Upper lobe of left lung (tissue), 6 donors: ENCODE data around the gene INHBC. TPM values are rescaled to one million over a fixed set of nuclear protein-coding genes. Genes with fewer than 3 reads are reported as not detected.

Experiments used
- ATAC-seq, 2 donors: fragments of 200-7000 bp; cut with Tn5 transposase; one replicate each; pipeline ENCODE4 v1.9.1; 2022; ENCODE audit warnings: mild to moderate bottlenecking in 2 of 2, moderate library complexity in 2 of 2; ENCODE audit not compliant: low FRiP score in 2 of 2
- DNase-seq, 2 donors: peaks; one replicate each; pipeline ENCODE4 v3.0.0-alpha.2; 2019 to 2020
- H3K27ac ChIP-seq, 4 donors: fragments of 200-600 bp; sonication (generic); one replicate each; pipeline ENCODE4 v1.5.1; 2016 to 2019
- H3K27me3 ChIP-seq, 4 donors: fragments of 200-600 bp; sonication (generic); one replicate each; pipeline ENCODE4 v1.5.1; 2017 to 2019
- H3K36me3 ChIP-seq, 4 donors: fragments of 200-600 bp; sonication (generic); one replicate each; pipeline ENCODE4 v1.5.1; 2016 to 2019
- H3K4me1 ChIP-seq, 4 donors: fragments of 200-600 bp; sonication (generic); one replicate each; pipeline ENCODE4 v1.5.1; 2018 to 2019
- H3K4me3 ChIP-seq, 4 donors: fragments of 200-600 bp; sonication (generic); one replicate each; pipeline ENCODE4 v1.5.1; 2017 to 2019; ENCODE audit warnings: mild to moderate bottlenecking in 2 of 4, moderate library complexity in 1 of 4
- H3K9me3 ChIP-seq, 4 donors: fragments of 200-600 bp; sonication (generic); one replicate each; pipeline ENCODE4 v1.5.1; 2018 to 2019
- EP300 ChIP-seq, 4 donors: sonication (generic); formaldehyde crosslinking; IDR thresholded peaks; one replicate each; pipeline ENCODE4 v1.5.1; 2017; ENCODE audit warnings: antibody characterized with exemption in 4 of 4, control low read depth in 2 of 4
- POLR2A ChIP-seq, 4 donors: fragments of 450-650 bp; IDR thresholded peaks; one replicate each; pipeline ENCODE4 v1.5.1; 2016 to 2017; ENCODE audit warnings: antibody characterized with exemption in 4 of 4, mild to moderate bottlenecking in 2 of 4
- POLR2AphosphoS5 ChIP-seq, 2 donors: sonication (generic); formaldehyde crosslinking; IDR thresholded peaks; one replicate each; pipeline ENCODE4 v1.5.1; 2017; ENCODE audit warnings: antibody characterized with exemption in 2 of 2
- whole genome bisulfite sequencing, 2 donors: methylation state at CpG; one replicate each; pipeline ENCODE4 v1.1.5; 2017 to 2018; 5-methylcytosine and 5-hydroxymethylcytosine counted together
- total RNA-seq, 6 donors: library from RNA; depleted of rRNA in 4 of 6; stranded (reverse); fragments of >200 nt in 4 of 6; gene quantifications; one replicate each; pipeline versions ENCODE4 v1.1.0 to v1.2.1, GENCODE V29; 2016 to 2021
- TF ChIP-seq, protein P1 (sequence below), 6 experiments: fragments of 450-650 bp in 4 of 6; fragments of 200-600 bp in 2 of 6; sonication (generic) in 2 of 6; IDR thresholded peaks; one replicate each; pipeline ENCODE4 v1.5.1; 2016 to 2019; ENCODE audit warnings: antibody characterized with exemption in 6 of 6
- donor health status: DM: no; HTN: no; CAD: no; lungs with moderate emphysema.
- donor health status: DM: no; HTN: yes; CAD: no; lungs with severe emphysema.

The INHBC gene
- total RNA-seq, 6 donors from 2014 or later, result not detected

DNA sequence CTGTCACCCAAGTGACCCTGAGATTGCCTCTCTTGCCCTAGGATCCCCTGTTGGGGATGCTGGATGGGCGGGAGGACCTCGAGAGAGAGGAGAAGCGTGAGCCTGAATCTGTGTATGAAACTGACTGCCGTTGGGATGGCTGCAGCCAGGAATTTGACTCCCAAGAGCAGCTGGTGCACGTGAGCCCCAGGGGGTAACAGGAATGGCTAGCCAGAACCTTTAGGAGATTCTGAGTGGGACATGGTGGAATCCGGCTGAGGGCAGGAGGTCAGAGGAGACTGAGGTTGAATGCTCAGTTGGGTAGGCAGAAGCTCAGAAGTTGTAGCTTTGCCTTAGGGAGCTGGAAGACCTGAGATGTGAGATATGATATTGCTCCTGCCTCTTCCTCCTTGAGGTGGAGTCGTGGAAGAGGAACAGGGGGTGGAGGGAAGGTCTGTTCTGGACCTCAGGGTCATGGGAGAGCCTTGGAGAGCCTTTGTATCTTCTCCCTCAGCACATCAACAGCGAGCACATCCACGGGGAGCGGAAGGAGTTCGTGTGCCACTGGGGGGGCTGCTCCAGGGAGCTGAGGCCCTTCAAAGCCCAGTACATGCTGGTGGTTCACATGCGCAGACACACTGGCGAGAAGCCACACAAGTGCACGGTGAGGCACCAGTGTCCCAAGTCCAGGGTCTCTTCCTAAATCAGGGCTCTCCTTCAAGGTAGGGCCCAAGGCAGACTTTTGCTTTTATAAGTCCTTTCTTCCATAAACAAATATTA, 31.3 kb downstream of the INHBC start:
- Histone ChIP-seq H3K9me3 (no peaks in the 10 kb centered on the region), H3K4me3 (no peak overlapping the region), H3K27ac (no peak overlapping the region), H3K36me3 (peaks cover 0 to 14% (median 0%) of the 10 kb centered on the region in 4 donors), H3K27me3 (peaks cover 0 to 6% (median 2%) of the 10 kb centered on the region in 4 donors), H3K4me1 (peaks cover 15 to 21% (median 19%) of the 10 kb centered on the region in 4 donors)
- 69 to 74% methylated on average over 12 to 14 of the region's 14 CpGs for WGBS, 2 donors
- ATAC-seq (no peak), DNase-seq (no peak)
- TF ChIP-seq POLR2AphosphoS5 (IDR thresholded peaks at IDR 0.05) (no peak), POLR2A (IDR thresholded peaks at IDR 0.05) (no peak), EP300 (IDR thresholded peaks at IDR 0.05) (no peak)
- TF ChIP-seq, protein P1, sequence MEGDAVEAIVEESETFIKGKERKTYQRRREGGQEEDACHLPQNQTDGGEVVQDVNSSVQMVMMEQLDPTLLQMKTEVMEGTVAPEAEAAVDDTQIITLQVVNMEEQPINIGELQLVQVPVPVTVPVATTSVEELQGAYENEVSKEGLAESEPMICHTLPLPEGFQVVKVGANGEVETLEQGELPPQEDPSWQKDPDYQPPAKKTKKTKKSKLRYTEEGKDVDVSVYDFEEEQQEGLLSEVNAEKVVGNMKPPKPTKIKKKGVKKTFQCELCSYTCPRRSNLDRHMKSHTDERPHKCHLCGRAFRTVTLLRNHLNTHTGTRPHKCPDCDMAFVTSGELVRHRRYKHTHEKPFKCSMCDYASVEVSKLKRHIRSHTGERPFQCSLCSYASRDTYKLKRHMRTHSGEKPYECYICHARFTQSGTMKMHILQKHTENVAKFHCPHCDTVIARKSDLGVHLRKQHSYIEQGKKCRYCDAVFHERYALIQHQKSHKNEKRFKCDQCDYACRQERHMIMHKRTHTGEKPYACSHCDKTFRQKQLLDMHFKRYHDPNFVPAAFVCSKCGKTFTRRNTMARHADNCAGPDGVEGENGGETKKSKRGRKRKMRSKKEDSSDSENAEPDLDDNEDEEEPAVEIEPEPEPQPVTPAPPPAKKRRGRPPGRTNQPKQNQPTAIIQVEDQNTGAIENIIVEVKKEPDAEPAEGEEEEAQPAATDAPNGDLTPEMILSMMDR (IDR thresholded peaks at IDR 0.05), result no peak

DNA sequence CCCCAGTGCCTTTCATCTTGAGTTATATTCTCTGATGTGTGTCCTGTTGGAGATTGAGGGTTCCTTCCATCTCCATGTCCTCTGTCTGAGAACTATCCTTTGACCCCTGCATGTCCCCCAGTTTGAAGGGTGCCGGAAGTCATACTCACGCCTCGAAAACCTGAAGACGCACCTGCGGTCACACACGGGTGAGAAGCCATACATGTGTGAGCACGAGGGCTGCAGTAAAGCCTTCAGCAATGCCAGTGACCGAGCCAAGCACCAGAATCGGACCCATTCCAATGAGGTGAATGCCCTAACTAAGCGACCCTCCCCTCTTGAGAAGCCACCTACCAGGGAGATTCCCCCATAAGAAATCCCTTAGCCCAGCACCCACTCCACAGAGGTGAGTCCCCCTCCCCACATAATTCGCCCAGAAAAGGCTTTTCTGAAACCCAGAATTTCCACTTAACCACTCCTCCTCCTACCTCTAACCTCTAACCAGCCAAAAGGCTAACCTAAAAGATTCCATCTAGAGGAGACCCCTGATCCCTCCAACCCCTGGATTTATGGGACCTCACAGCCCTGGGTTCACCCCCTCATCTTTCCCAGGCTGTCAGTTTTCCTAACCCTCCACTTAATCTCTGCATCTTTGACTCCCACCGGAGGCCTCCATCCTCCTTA, 32.8 kb downstream of the INHBC start:
- peaks cover 0 to 14% (median 0%) of the 10 kb centered on the region in 4 donors for H3K36me3 ChIP-seq
- TF ChIP-seq POLR2AphosphoS5 (IDR thresholded peaks at IDR 0.05) (no peak), POLR2A (IDR thresholded peaks at IDR 0.05) (no peak), EP300 (IDR thresholded peaks at IDR 0.05) (no peak)
- TF ChIP-seq, protein P1 (IDR thresholded peaks at IDR 0.05), result no peak
- no peak for ATAC-seq
- H3K4me1 ChIP-seq, result peaks cover under 1 to 7% (median 5%) of the 10 kb centered on the region in 4 donors
- H3K27me3 ChIP-seq, result no peaks in the 10 kb centered on the region
- no peak overlapping the region for H3K4me3 ChIP-seq
- WGBS, 2 donors, result 87 to 88% methylated on average over 6 to 12 of the region's 12 CpGs
- H3K9me3 ChIP-seq, result no peaks in the 10 kb centered on the region
- no peak overlapping the region for H3K27ac ChIP-seq
- DNase-seq, result no peak

DNA sequence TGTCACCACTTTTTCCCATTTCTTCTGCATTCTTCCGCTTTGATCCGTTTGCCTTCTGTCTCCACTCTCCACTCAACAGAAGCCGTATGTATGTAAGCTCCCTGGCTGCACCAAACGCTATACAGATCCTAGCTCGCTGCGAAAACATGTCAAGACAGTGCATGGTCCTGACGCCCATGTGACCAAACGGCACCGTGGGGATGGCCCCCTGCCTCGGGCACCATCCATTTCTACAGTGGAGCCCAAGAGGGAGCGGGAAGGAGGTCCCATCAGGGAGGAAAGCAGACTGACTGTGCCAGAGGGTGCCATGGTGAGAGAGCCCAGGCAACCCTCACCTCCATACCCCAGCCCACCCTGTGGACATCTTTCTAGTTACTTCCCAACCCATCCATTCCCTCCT, 33.3 kb downstream of the INHBC start:
- Histone ChIP-seq H3K4me1 (peaks cover 0 to 1% (median 0%) of the 10 kb centered on the region in 4 donors), H3K27me3 (no peaks in the 10 kb centered on the region), H3K36me3 (peaks cover 0 to 14% (median 0%) of the 10 kb centered on the region in 4 donors), H3K9me3 (no peaks in the 10 kb centered on the region), H3K27ac (no peak overlapping the region), H3K4me3 (no peak overlapping the region)
- WGBS, 2 donors, result 79 to 85% methylated on average over 11 of the region's 11 CpGs
- DNase-seq, result no peak
- no peak for TF ChIP-seq POLR2A (IDR thresholded peaks at IDR 0.05)
- TF ChIP-seq EP300 (IDR thresholded peaks at IDR 0.05), result no peak
- no peak for TF ChIP-seq POLR2AphosphoS5 (IDR thresholded peaks at IDR 0.05)
- TF ChIP-seq, protein P1 (IDR thresholded peaks at IDR 0.05), result no peak
- no peak for ATAC-seq

DNA sequence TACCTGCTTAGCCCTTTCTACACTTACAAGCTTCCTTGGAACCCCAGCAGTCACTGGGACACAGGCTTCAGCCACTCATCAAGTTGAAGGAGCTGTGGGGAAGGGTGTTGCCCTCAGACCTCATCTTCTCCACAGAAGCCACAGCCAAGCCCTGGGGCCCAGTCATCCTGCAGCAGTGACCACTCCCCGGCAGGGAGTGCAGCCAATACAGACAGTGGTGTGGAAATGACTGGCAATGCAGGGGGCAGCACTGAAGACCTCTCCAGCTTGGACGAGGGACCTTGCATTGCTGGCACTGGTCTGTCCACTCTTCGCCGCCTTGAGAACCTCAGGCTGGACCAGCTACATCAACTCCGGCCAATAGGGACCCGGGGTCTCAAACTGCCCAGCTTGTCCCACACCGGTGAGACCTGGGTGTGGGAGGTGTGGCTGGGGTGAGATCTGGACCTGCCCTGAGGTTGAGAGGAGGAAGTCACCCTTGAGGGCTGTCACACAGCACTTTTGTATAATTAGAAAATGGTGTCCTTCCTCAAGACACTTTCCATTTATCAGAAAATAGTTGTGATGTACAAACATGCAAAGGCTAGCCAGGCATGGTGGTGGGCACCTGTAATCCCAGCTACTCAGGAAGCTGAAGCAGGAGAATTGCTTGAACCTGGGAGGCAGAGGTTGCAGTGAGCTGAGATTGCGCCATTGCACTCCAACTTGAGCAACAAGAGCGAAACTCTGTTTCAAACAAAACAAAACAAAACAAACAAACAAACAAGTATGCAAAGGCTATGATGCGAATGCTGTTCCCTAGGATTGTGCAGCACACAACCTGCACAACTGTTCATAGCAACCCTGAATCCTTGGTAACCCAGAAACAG, 34.9 kb downstream of the INHBC start:
- Histone ChIP-seq H3K4me3 (no peak overlapping the region), H3K27me3 (peaks cover 0 to 3% (median 0%) of the 10 kb centered on the region in 4 donors), H3K9me3 (no peaks in the 10 kb centered on the region), H3K36me3 (peaks cover 0 to 14% (median 0%) of the 10 kb centered on the region in 4 donors), H3K27ac (no peak overlapping the region), H3K4me1 (peaks cover 0 to 2% (median under 1%) of the 10 kb centered on the region in 4 donors)
- TF ChIP-seq, protein P1 (IDR thresholded peaks at IDR 0.05), result no peak
- TF ChIP-seq POLR2A (IDR thresholded peaks at IDR 0.05) (no peak), EP300 (IDR thresholded peaks at IDR 0.05) (no peak), POLR2AphosphoS5 (IDR thresholded peaks at IDR 0.05) (no peak)
- ATAC-seq, result no peak
- DNase-seq, result no peak
- WGBS, 2 donors, result 74 to 84% methylated on average over 10 of the region's 10 CpGs
